ENCODE results near the gene LZTR1.

DNA sequence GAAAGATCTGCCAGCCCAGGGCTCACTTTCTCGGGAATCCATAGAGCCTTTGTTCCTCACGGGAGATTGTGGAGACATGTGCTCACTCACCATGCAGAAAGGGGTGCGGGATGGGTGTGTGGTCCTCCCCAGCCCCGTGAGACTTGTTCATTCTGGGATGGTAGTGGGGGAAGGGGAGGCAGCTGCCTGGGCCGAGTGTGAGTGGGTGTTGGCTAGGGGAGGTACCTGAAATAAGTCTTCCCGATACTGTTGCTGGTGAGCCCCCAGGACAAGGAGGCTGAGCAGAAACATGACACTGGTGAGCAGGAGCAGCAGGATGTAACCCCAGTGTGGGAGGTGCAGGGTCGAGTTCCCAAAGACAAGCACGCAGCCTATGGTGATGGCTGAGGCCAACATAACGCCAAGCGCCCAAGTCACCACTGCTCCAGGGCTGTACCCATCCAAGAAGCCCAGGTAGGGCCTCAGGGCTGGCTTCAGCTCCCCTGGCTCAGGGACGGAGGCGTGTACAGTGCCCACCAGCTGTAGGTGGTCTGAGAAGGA is 47.5 kb downstream of the LZTR1 start:
- no peak for TF ChIP-seq EP300 (IDR thresholded peaks at IDR 0.05; ENCODE audit: borderline replicate concordance)
- TF ChIP-seq ZBTB7A (IDR thresholded peaks at IDR 0.05; ENCODE audit: low read depth) = no peak
- no peak for TF ChIP-seq TAF1 (IDR thresholded peaks at IDR 0.05; ENCODE audit: low read depth)
